Tibial nerve (tissue), 3 donors: Measurements from ENCODE around the gene TMEM238.

Experiments used
- POLR2A ChIP-seq, 2 donors: fragments of 450-650 bp; IDR thresholded peaks; one replicate each; pipeline ENCODE4 v1.6.1; 2017; ENCODE audit warnings: antibody characterized with exemption in 2 of 2, mild to moderate bottlenecking in 2 of 2, moderate library complexity in 2 of 2
- TF ChIP-seq, protein P1 (sequence below), 5 experiments: fragments of 200-600 bp in 3 of 5; fragments of 450-650 bp in 2 of 5; sonication (generic) in 3 of 5; IDR thresholded peaks; one replicate each; pipeline ENCODE4 v1.5.1; 2016 to 2019; ENCODE audit warnings: antibody characterized with exemption in 5 of 5, mild to moderate bottlenecking in 3 of 5, moderate library complexity in 2 of 5

DNA sequence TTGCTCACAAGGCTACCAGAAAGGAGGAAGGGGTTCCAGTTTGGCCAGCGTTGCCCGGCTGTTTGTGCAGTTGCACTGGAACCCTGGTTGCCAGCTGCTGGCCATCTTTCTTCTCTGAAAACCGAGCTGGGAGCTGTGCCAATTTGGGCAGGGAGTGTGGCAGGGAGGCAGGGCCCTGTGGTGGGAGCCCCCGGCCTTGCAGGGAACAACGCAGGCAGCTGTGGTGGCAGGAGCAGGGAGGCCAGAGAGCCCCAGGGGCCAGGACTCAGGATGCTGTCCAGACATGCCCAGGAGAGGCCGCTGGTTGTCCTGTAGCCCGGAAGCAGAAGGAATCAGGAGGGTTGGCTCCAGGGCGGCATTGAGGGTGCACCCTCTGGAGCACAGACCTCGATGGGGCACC, 39.6 kb downstream of the TMEM238 start:
- TF ChIP-seq, protein P1, sequence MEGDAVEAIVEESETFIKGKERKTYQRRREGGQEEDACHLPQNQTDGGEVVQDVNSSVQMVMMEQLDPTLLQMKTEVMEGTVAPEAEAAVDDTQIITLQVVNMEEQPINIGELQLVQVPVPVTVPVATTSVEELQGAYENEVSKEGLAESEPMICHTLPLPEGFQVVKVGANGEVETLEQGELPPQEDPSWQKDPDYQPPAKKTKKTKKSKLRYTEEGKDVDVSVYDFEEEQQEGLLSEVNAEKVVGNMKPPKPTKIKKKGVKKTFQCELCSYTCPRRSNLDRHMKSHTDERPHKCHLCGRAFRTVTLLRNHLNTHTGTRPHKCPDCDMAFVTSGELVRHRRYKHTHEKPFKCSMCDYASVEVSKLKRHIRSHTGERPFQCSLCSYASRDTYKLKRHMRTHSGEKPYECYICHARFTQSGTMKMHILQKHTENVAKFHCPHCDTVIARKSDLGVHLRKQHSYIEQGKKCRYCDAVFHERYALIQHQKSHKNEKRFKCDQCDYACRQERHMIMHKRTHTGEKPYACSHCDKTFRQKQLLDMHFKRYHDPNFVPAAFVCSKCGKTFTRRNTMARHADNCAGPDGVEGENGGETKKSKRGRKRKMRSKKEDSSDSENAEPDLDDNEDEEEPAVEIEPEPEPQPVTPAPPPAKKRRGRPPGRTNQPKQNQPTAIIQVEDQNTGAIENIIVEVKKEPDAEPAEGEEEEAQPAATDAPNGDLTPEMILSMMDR (IDR thresholded peaks at IDR 0.05) = no peak
- TF ChIP-seq POLR2A (IDR thresholded peaks at IDR 0.05) = no peak
